ENCODE results near the gene KIZ.

Gene KIZ

GRCh38 chr20:21101453-21101931 is 24.4 kb upstream of the KIZ start:
- DNase-seq (ENCODE audit: low spot score), result peak; percentile 38
- peak; percentile 11 for TF ChIP-seq CTCF (IDR thresholded peaks at IDR 0.05; ENCODE audit: extremely low read depth, insufficient read depth, missing control alignments)
- in situ Hi-C loops (cut with MboI; ENCODE audit: low pct_unique_long_range_greater_than_20kb, low sequenced_read_pairs, unreplicated experiment), result loop anchor here (25.0 kb wide), 5 partner anchors 286 to 1461 kb away; partner anchors contain the start of genes INSM1, NKX2-2, NKX2-4 and PAX1

DNA sequence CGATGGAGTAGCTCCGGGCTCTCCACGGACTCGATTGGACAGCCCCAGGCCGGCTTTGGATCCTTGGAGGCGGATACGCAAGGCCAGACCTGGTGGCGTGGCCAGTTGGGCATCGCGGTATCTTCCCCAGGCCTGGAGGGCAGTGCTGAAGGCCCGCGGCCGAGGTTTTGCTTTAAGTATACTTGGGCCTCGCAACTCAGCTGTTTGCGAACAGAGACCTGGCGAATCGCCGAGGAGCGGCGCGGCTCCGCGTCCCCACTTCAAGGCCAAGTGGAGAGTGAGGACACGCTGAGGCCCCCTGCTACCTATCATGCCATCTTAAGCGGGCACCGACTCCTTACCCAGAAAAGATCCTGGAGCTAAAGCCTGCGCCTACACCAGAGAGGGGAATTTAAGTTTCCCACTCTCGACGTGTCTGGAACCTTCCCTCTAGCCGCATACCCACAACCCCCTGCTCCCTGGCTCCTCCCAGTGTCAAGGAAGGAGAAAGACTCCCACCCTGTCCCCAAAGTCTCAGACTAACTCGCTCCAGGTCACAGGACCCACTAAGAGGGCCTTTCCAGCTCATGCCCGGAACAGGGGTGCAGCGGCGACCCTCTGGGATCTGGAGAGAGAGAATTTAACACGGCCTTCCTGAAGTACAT is 23.8 kb upstream of the KIZ start:
- TF ChIP-seq CTCF (IDR thresholded peaks at IDR 0.05; ENCODE audit: extremely low read depth, insufficient read depth, missing control alignments), result no peak
- in situ Hi-C loops (cut with MboI; ENCODE audit: low pct_unique_long_range_greater_than_20kb, low sequenced_read_pairs, unreplicated experiment), result loop anchor here (25.0 kb wide), 5 partner anchors 285 to 1460 kb away; partner anchors contain the start of genes INSM1, NKX2-2, NKX2-4 and PAX1
- peak; percentile 58 for DNase-seq (ENCODE audit: low spot score)

DNA sequence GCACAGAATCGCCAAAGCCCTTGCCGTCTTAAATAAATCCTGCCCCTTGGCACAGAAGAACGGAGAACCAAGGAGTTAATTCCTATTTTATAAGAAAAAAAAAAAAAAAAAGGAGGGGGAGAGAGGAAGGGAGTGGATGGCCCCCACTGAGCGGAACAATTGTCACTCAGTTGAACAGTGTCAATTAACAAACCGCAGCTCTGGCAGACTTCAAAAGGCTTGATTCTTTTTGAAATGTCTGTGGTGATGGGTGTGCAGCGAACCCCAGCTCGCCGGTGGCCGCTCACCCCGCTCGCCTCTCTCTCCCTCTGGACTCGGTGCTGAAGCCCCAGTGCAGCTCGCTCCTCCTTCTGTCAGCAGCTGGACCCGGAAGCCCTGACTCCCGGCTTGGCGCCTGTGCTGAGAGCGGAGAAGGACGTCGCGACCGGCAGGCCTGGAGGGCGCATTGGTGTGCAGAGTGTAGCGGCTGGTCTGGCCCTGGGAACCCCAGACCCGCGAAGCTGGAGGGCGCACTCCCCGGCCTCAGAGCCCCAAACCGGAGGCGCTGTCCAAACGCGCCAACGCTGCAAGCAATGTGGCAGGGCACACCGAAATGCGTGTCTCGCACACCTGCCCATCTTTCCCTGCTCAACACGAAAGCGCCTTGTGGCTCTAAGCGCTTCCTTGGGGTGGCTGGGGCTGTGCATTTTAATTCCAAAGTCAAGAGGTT is 23.1 kb upstream of the KIZ start:
- in situ Hi-C loops (cut with MboI; ENCODE audit: low pct_unique_long_range_greater_than_20kb, low sequenced_read_pairs, unreplicated experiment), result loop anchor here (25.0 kb wide), 5 partner anchors 285 to 1460 kb away; partner anchors contain the start of genes INSM1, NKX2-2, NKX2-4 and PAX1
- TF ChIP-seq CTCF (IDR thresholded peaks at IDR 0.05; ENCODE audit: extremely low read depth, insufficient read depth, missing control alignments), result peak; percentile 1
- DNase-seq (ENCODE audit: low spot score), result peak; percentile 50

GRCh38 chr20:21103582-21104465 is 22.1 kb upstream of the KIZ start:
- in situ Hi-C loops (cut with MboI; ENCODE audit: low pct_unique_long_range_greater_than_20kb, low sequenced_read_pairs, unreplicated experiment), result loop anchor here (25.0 kb wide), 5 partner anchors 283 to 1458 kb away; partner anchors contain the start of genes INSM1, NKX2-2, NKX2-4 and PAX1
- no peak for TF ChIP-seq CTCF (IDR thresholded peaks at IDR 0.05; ENCODE audit: extremely low read depth, insufficient read depth, missing control alignments)
- peak; percentile 31 for DNase-seq (ENCODE audit: low spot score)

DNA sequence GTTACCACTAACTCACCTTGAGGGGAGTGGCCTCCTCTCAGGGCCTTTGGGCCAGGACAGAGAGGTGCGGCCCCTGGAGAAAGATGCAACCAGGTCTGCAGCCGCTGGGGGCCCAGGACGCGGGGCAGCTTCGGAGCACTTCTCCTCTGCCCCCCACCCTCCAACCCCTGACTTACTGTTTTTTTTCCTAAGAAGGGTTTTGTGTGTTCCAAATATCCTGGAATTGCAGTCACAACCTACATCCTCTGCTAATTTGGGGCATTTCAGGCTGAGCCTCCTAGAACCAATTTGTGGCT is 21.5 kb upstream of the KIZ start:
- in situ Hi-C loops (cut with MboI; ENCODE audit: low pct_unique_long_range_greater_than_20kb, low sequenced_read_pairs, unreplicated experiment), result loop anchor here (25.0 kb wide), 5 partner anchors 283 to 1458 kb away; partner anchors contain the start of genes INSM1, NKX2-2, NKX2-4 and PAX1
- no peak for DNase-seq (ENCODE audit: low spot score)
- TF ChIP-seq CTCF (IDR thresholded peaks at IDR 0.05; ENCODE audit: extremely low read depth, insufficient read depth, missing control alignments), result no peak

DNA sequence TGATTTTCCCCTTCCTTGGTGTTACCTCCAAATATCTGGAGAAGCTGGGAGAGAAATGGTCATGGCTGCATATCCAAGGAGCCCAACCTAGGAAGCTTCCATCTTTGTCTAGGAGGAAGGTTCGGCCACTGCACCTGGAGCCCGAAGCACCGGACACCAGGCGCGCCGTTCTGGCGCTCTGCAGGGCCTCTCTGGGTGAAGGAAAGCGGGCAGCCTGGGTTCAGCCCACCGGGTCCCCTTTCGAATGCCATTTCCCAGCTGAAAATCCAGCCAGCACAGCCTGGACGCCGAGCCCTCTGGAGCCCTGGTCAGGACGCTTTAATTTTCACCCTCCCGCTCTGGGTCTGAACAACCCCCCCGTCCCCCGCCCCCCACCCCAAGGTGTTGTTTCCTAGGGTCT is 21.0 kb upstream of the KIZ start:
- in situ Hi-C loops (cut with MboI; ENCODE audit: low pct_unique_long_range_greater_than_20kb, low sequenced_read_pairs, unreplicated experiment), result loop anchor here (25.0 kb wide), 5 partner anchors 282 to 1457 kb away; partner anchors contain the start of genes INSM1, NKX2-2, NKX2-4 and PAX1
- no peak for TF ChIP-seq CTCF (IDR thresholded peaks at IDR 0.05; ENCODE audit: extremely low read depth, insufficient read depth, missing control alignments)
- DNase-seq (ENCODE audit: low spot score), result no peak

Measured in GM13977 (cell line).